HepG2 (cell line): Measurements from ENCODE around the gene MRPS25. TPM values are rescaled to one million over a fixed set of nuclear protein-coding genes. Genes with fewer than 3 reads are reported as not detected.

Experiments used
- ATAD3A ChIP-seq: sonication (generic); formaldehyde crosslinking; IDR thresholded peaks from 2 replicates; pipeline ENCODE4 v1.4.0; 2020; ENCODE audit warnings: missing genetic modification reagents
- ATRX ChIP-seq: sonication (generic); formaldehyde crosslinking; IDR thresholded peaks from 2 replicates; pipeline ENCODE4 v1.4.0; 2020; ENCODE audit warnings: missing genetic modification reagents, borderline replicate concordance
- DNMT1 ChIP-seq: sonication (generic); formaldehyde crosslinking; IDR thresholded peaks from 2 replicates; pipeline ENCODE4 v1.5.1; 2020; ENCODE audit warnings: mild to moderate bottlenecking, missing genetic modification reagents
- ETV6 ChIP-seq: sonication (generic); formaldehyde crosslinking; conservative IDR thresholded peaks from 2 replicates; pipeline ENCODE4 v1.4.0; 2020; ENCODE audit warnings: missing genetic modification reagents
- FOXM1 ChIP-seq: sonication (generic); formaldehyde crosslinking; IDR thresholded peaks from 2 replicates; pipeline ENCODE4 v1.5.0; 2020; ENCODE audit warnings: missing genetic modification reagents
- HMG20B ChIP-seq: conservative IDR thresholded peaks from 2 replicates; pipeline ENCODE4 v1.6.1; 2016; ENCODE audit warnings: missing genetic modification reagents, missing compliant biosample characterization
- HNRNPLL ChIP-seq: fragments of 200-400 bp; formaldehyde crosslinking; IDR thresholded peaks from 2 replicates; pipeline ENCODE4 v1.6.1; 2017; ENCODE audit warnings: mild to moderate bottlenecking, low read depth, low read length; ENCODE audit not compliant: poor library complexity, severe bottlenecking
- MIER3 ChIP-seq: IDR thresholded peaks from 2 replicates; pipeline ENCODE4 v1.6.1; 2016; ENCODE audit warnings: missing compliant biosample characterization, borderline replicate concordance
- MTA1 ChIP-seq: sonication (generic); formaldehyde crosslinking; IDR thresholded peaks from 2 replicates; pipeline ENCODE4 v1.4.0; 2020; ENCODE audit warnings: missing genetic modification reagents, mild to moderate bottlenecking, borderline replicate concordance
- POLR2A ChIP-seq, 2 experiments: IDR thresholded peaks; 2 replicates each; pipeline ENCODE4 v1.6.1; 2011; ENCODE audit warnings: low read depth in 2 of 2, low read length in 2 of 2, mild to moderate bottlenecking in 1 of 2, moderate library complexity in 1 of 2; ENCODE audit not compliant: insufficient read depth in 1 of 2
- REPIN1 ChIP-seq: sonication (generic); formaldehyde crosslinking; IDR thresholded peaks from 2 replicates; pipeline ENCODE4 v1.8.0; 2022; ENCODE audit warnings: missing genetic modification reagents, low read depth, mild to moderate bottlenecking, borderline replicate concordance
- STAT5B ChIP-seq: sonication (generic); formaldehyde crosslinking; IDR thresholded peaks from 2 replicates; pipeline ENCODE4 v1.4.0; 2020; ENCODE audit warnings: missing genetic modification reagents
- TAF15 ChIP-seq: fragments of 200-400 bp; formaldehyde crosslinking; IDR thresholded peaks from one replicate; pipeline ENCODE4 v1.6.1; 2018; ENCODE audit warnings: mild to moderate bottlenecking, low read depth, low read length; ENCODE audit not compliant: poor library complexity, severe bottlenecking
- YEATS2 ChIP-seq: sonication (generic); formaldehyde crosslinking; IDR thresholded peaks from 2 replicates; pipeline ENCODE4 v1.4.0; 2020; ENCODE audit warnings: missing genetic modification reagents, borderline replicate concordance
- ZBTB21 ChIP-seq: sonication (generic); formaldehyde crosslinking; IDR thresholded peaks from 2 replicates; pipeline ENCODE4 v1.4.0; 2020; ENCODE audit warnings: missing genetic modification reagents
- ZNF10 ChIP-seq: sonication (generic); formaldehyde crosslinking; IDR thresholded peaks from 2 replicates; pipeline ENCODE4 v1.4.0; 2020; ENCODE audit warnings: mild to moderate bottlenecking, low read depth, missing genetic modification reagents, borderline replicate concordance
- ZNF282 ChIP-seq: fragments of 450-650 bp; IDR thresholded peaks from 2 replicates; pipeline ENCODE4 v1.6.1; 2018; ENCODE audit not compliant: partially characterized antibody
- ZNF296 ChIP-seq: sonication (generic); formaldehyde crosslinking; conservative IDR thresholded peaks from 2 replicates; pipeline ENCODE4 v1.5.0; 2020; ENCODE audit warnings: mild to moderate bottlenecking, missing genetic modification reagents
- ZNF446 ChIP-seq: sonication (generic); formaldehyde crosslinking; IDR thresholded peaks from 2 replicates; pipeline ENCODE4 v1.5.0; 2020; ENCODE audit warnings: mild to moderate bottlenecking, missing genetic modification reagents
- ZNF552 ChIP-seq: sonication (generic); formaldehyde crosslinking; IDR thresholded peaks from 2 replicates; pipeline ENCODE4 v1.9.0; 2022; ENCODE audit warnings: missing genetic modification reagents, mild to moderate bottlenecking, borderline replicate concordance
- ZNF713 ChIP-seq: sonication (generic); formaldehyde crosslinking; IDR thresholded peaks from 2 replicates; pipeline ENCODE4 v1.4.0; 2020; ENCODE audit warnings: mild to moderate bottlenecking, missing genetic modification reagents
- polyA plus RNA-seq, 8 experiments: library from polyadenylated mRNA; depleted of rRNA in 3 of 8; stranded (reverse) in 7 of 8; unstranded in 1 of 8; fragments of >200 nt; fragmentation: Illumina TruSeq in 4 of 8; extraction: Trizol in 4 of 8; gene quantifications; 2 replicates each; pipeline versions ENCODE4 v1.2.1 to v1.2.3, GENCODE V29; 2011 to 2016; ENCODE audit warnings: low read depth in 4 of 8, missing spikeins in 1 of 8, mixed read lengths in 1 of 8; ENCODE audit not compliant: insufficient read depth in 1 of 8
- total RNA-seq, 5 experiments: library from RNA; depleted of rRNA; stranded (reverse); fragments of >200 nt; fragmentation: Illumina TruSeq; extraction: Trizol; gene quantifications; 2 replicates each; pipeline ENCODE4 v1.2.3, GENCODE V29; 2016; ENCODE audit warnings: low read depth in 1 of 5
- TF ChIP-seq, protein P1 (sequence below): sonication (generic); formaldehyde crosslinking; IDR thresholded peaks from 2 replicates; pipeline ENCODE4 v1.4.0; 2020; ENCODE audit warnings: missing genetic modification reagents

MRPS25 gene
- total and polyA plus RNA-seq, 2 of the 13 experiments (the other 11 are each of a cell fraction or from before 2014, with no cell fraction given): 60.1 to 74.3 TPM

- no peak for TF ChIP-seq ZNF296 (CRISPR knock-in tag)
- TF ChIP-seq ZNF446 (CRISPR knock-in tag): peak; percentile 43; the same call in 1 of the 2 replicates
- no peak for TF ChIP-seq ATAD3A (CRISPR knock-in tag)
- peak; percentile 43 to 81 for TF ChIP-seq POLR2A (IDR thresholded peaks at IDR 0.05; ENCODE audit: insufficient read depth in 1 of 2, low read depth in 2 of 2, low read length in 2 of 2)
- peak; percentile 98 for TF ChIP-seq YEATS2 (CRISPR knock-in tag)
- TF ChIP-seq REPIN1 (CRISPR knock-in tag): peak; percentile 94; the same call in 1 of the 2 replicates
- peak; percentile 92; the same call in 1 of the 2 replicates for TF ChIP-seq MIER3 (CRISPR knock-in tag)
- no peak for TF ChIP-seq ATRX (CRISPR knock-in tag)
- TF ChIP-seq ZNF10 (CRISPR knock-in tag): no peak
- TF ChIP-seq HMG20B (CRISPR knock-in tag): peak; percentile 81
- TF ChIP-seq ETV6: no peak
- 0 out of 2 replicates have a peak, but pooled peaks have one; percentile 61 for TF ChIP-seq DNMT1
- TF ChIP-seq ZNF552: peak; percentile 56; the same call in 1 of the 2 replicates
- no peak for TF ChIP-seq ZNF713 (CRISPR knock-in tag)
- TF ChIP-seq MTA1: peak; percentile 68; the same call in 1 of the 2 replicates
- TF ChIP-seq ZBTB21: peak; percentile 66; the same call in 1 of the 2 replicates
- TF ChIP-seq STAT5B (CRISPR knock-in tag): peak; percentile 78; the same call in 1 of the 2 replicates
- TF ChIP-seq, protein P1, sequence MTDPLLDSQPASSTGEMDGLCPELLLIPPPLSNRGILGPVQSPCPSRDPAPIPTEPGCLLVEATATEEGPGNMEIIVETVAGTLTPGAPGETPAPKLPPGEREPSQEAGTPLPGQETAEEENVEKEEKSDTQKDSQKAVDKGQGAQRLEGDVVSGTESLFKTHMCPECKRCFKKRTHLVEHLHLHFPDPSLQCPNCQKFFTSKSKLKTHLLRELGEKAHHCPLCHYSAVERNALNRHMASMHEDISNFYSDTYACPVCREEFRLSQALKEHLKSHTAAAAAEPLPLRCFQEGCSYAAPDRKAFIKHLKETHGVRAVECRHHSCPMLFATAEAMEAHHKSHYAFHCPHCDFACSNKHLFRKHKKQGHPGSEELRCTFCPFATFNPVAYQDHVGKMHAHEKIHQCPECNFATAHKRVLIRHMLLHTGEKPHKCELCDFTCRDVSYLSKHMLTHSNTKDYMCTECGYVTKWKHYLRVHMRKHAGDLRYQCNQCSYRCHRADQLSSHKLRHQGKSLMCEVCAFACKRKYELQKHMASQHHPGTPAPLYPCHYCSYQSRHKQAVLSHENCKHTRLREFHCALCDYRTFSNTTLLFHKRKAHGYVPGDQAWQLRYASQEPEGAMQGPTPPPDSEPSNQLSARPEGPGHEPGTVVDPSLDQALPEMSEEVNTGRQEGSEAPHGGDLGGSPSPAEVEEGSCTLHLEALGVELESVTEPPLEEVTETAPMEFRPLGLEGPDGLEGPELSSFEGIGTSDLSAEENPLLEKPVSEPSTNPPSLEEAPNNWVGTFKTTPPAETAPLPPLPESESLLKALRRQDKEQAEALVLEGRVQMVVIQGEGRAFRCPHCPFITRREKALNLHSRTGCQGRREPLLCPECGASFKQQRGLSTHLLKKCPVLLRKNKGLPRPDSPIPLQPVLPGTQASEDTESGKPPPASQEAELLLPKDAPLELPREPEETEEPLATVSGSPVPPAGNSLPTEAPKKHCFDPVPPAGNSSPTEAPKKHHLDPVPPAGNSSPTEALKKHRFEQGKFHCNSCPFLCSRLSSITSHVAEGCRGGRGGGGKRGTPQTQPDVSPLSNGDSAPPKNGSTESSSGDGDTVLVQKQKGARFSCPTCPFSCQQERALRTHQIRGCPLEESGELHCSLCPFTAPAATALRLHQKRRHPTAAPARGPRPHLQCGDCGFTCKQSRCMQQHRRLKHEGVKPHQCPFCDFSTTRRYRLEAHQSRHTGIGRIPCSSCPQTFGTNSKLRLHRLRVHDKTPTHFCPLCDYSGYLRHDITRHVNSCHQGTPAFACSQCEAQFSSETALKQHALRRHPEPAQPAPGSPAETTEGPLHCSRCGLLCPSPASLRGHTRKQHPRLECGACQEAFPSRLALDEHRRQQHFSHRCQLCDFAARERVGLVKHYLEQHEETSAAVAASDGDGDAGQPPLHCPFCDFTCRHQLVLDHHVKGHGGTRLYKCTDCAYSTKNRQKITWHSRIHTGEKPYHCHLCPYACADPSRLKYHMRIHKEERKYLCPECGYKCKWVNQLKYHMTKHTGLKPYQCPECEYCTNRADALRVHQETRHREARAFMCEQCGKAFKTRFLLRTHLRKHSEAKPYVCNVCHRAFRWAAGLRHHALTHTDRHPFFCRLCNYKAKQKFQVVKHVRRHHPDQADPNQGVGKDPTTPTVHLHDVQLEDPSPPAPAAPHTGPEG (CRISPR knock-in tag): peak; percentile 57; the same call in 1 of the 2 replicates
- TF ChIP-seq TAF15: peak; percentile 34
- no peak for TF ChIP-seq ZNF282
- 0 out of 2 replicates have a peak, but pooled peaks have one; percentile 51 for TF ChIP-seq FOXM1 (CRISPR knock-in tag)
- peak; percentile 89 for TF ChIP-seq HNRNPLL
These were observed 33.6 kb upstream of the MRPS25 start, which contains the start of gene RBSN (continued) for GRCh38 chr3:15098503-15099363.
